Loucy (cell line): ENCODE measurements around the gene CD109.

Source experiments
- H2AFZ ChIP-seq: fragments of 200-600 bp; sonication (generic); 2 replicates; pipeline ENCODE4 v1.6.0; 2016; ENCODE audit warnings: antibody characterized with exemption, mild to moderate bottlenecking, low read length, moderate library complexity
- H3F3A ChIP-seq: fragments of 200-600 bp; 2 replicates; pipeline ENCODE4 v1.6.0; 2016; ENCODE audit warnings: antibody characterized with exemption, low read depth, mild to moderate bottlenecking
- H3K27me3 ChIP-seq: fragments of 200-600 bp; sonication (generic); 2 replicates; pipeline ENCODE4 v1.6.1; 2014; ENCODE audit warnings: low read length, mild to moderate bottlenecking; ENCODE audit not compliant: insufficient read depth, poor library complexity, severe bottlenecking
- H3K36me3 ChIP-seq: fragments of 200-600 bp; sonication (generic); 2 replicates; pipeline ENCODE4 v1.6.1; 2016; ENCODE audit warnings: low read length; ENCODE audit not compliant: insufficient read depth
- H3K4me1 ChIP-seq: fragments of 200-600 bp; sonication (generic); 2 replicates; pipeline ENCODE4 v1.5.1; 2014; ENCODE audit warnings: low read length, mild to moderate bottlenecking; ENCODE audit not compliant: insufficient read depth, poor library complexity, severe bottlenecking
- H3K4me2 ChIP-seq: fragments of 200-600 bp; sonication (generic); 2 replicates; pipeline ENCODE4 v1.6.0; 2014; ENCODE audit warnings: antibody characterized with exemption, low read length, low read depth, mild to moderate bottlenecking; ENCODE audit not compliant: poor library complexity, severe bottlenecking
- H3K4me3 ChIP-seq: fragments of 200-600 bp; sonication (generic); 2 replicates; pipeline ENCODE4 v1.5.1; 2014; ENCODE audit warnings: low read length, mild to moderate bottlenecking, mixed read lengths; ENCODE audit not compliant: poor library complexity, severe bottlenecking
- H3K79me2 ChIP-seq: fragments of 200-600 bp; sonication (generic); 2 replicates; pipeline ENCODE4 v1.6.1; 2014; ENCODE audit warnings: low read length; ENCODE audit not compliant: insufficient read depth
- H3K9ac ChIP-seq: fragments of 200-600 bp; sonication (generic); 2 replicates; pipeline ENCODE4 v1.6.0; 2014; ENCODE audit warnings: mild to moderate bottlenecking, low read depth, low read length, moderate library complexity; ENCODE audit not compliant: poor library complexity, severe bottlenecking
- H3K9me2 ChIP-seq: fragments of 200-600 bp; sonication (generic); replicated peaks from 2 replicates; pipeline ENCODE4 v1.6.1; 2016; ENCODE audit warnings: low read depth, low read length, mixed read lengths
- H3K9me3 ChIP-seq: fragments of 200-600 bp; sonication (generic); 2 replicates; pipeline ENCODE4 v1.6.1; 2014; ENCODE audit warnings: mild to moderate bottlenecking, antibody characterized with exemption, low read length, low read depth; ENCODE audit not compliant: insufficient read depth
- H4K20me1 ChIP-seq: fragments of 200-600 bp; sonication (generic); 2 replicates; pipeline ENCODE4 v1.6.0; 2014; ENCODE audit warnings: antibody characterized with exemption, low read length, mild to moderate bottlenecking; ENCODE audit not compliant: insufficient read depth, poor library complexity, severe bottlenecking
- CTCF ChIP-seq: fragments of 200-600 bp; sonication (generic); conservative IDR thresholded peaks from 2 replicates; pipeline ENCODE4 v1.5.1; 2014; ENCODE audit warnings: mild to moderate bottlenecking, antibody characterized with exemption, low read length
- EZH2phosphoT487 ChIP-seq: fragments of 200-600 bp; IDR thresholded peaks from 2 replicates; pipeline ENCODE4 v1.6.1; 2018; ENCODE audit warnings: antibody characterized with exemption, mild to moderate bottlenecking, moderate library complexity, borderline replicate concordance

Gene CD109

GRCh38 chr6:73817253-73817652 is 121.2 kb downstream of the CD109 start:
- H3K9me2 ChIP-seq: no peaks in the 10 kb centered on the region
- peaks cover 19% of the 10 kb centered on the region; the same call in 1 of the 2 replicates for H3K36me3 ChIP-seq
- no peak overlapping the region for H3K4me2 ChIP-seq
- no peaks in the 10 kb centered on the region for H3K9me3 ChIP-seq
- H3K4me3 ChIP-seq: no peak overlapping the region
- no peak overlapping the region for H2AFZ ChIP-seq
- no peaks in the 10 kb centered on the region for H3F3A ChIP-seq
- no peak for TF ChIP-seq EZH2phosphoT487
- TF ChIP-seq CTCF: no peak
- H3K9ac ChIP-seq: no peak overlapping the region
- H3K4me1 ChIP-seq: no peaks in the 10 kb centered on the region
- no peaks in the 10 kb centered on the region for H3K27me3 ChIP-seq
- no peaks in the 10 kb centered on the region for H4K20me1 ChIP-seq
- H3K79me2 ChIP-seq: no peaks in the 10 kb centered on the region

GRCh38 chr6:73823046-73823735 is 127.2 kb downstream of the CD109 start:
- no peak overlapping the region for H3K4me2 ChIP-seq
- H3K4me3 ChIP-seq: no peak overlapping the region
- TF ChIP-seq EZH2phosphoT487 (no peak), CTCF (no peak)
- H3K27me3 ChIP-seq: no peaks in the 10 kb centered on the region
- H3K36me3 ChIP-seq: peaks cover 8% of the 10 kb centered on the region; the same call in 1 of the 2 replicates
- no peaks in the 10 kb centered on the region for H3K4me1 ChIP-seq
- H3K9me3 ChIP-seq: no peaks in the 10 kb centered on the region
- no peak overlapping the region for H3K9ac ChIP-seq
- no peak overlapping the region for H2AFZ ChIP-seq
- H4K20me1 ChIP-seq: no peaks in the 10 kb centered on the region
- H3K79me2 ChIP-seq: no peaks in the 10 kb centered on the region
- no peaks in the 10 kb centered on the region for H3K9me2 ChIP-seq
- no peaks in the 10 kb centered on the region for H3F3A ChIP-seq

- H3K79me2 ChIP-seq: no peaks in the 10 kb centered on the region
- no peak overlapping the region for H2AFZ ChIP-seq
- H3K9ac ChIP-seq: no peak overlapping the region
- H3K27me3 ChIP-seq: no peaks in the 10 kb centered on the region
- H3K9me3 ChIP-seq: no peaks in the 10 kb centered on the region
- H3K36me3 ChIP-seq: peaks cover 8% of the 10 kb centered on the region; the same call in 1 of the 2 replicates
- no peak overlapping the region for H3K4me3 ChIP-seq
- H3K4me1 ChIP-seq: no peaks in the 10 kb centered on the region
- TF ChIP-seq EZH2phosphoT487: no peak
- TF ChIP-seq CTCF: no peak
- no peaks in the 10 kb centered on the region for H4K20me1 ChIP-seq
- no peaks in the 10 kb centered on the region for H3F3A ChIP-seq
- H3K9me2 ChIP-seq: no peaks in the 10 kb centered on the region
- H3K4me2 ChIP-seq: no peak overlapping the region
These were observed 127.8 kb downstream of the CD109 start for GRCh38 chr6:73823832-73824231.
